ENCODE results near the gene GDPD5.

Gene GDPD5

GRCh38 chr11:75558939-75559843 lies 33.5 kb upstream of the GDPD5 start:
- no peak for DNase-seq

DNA sequence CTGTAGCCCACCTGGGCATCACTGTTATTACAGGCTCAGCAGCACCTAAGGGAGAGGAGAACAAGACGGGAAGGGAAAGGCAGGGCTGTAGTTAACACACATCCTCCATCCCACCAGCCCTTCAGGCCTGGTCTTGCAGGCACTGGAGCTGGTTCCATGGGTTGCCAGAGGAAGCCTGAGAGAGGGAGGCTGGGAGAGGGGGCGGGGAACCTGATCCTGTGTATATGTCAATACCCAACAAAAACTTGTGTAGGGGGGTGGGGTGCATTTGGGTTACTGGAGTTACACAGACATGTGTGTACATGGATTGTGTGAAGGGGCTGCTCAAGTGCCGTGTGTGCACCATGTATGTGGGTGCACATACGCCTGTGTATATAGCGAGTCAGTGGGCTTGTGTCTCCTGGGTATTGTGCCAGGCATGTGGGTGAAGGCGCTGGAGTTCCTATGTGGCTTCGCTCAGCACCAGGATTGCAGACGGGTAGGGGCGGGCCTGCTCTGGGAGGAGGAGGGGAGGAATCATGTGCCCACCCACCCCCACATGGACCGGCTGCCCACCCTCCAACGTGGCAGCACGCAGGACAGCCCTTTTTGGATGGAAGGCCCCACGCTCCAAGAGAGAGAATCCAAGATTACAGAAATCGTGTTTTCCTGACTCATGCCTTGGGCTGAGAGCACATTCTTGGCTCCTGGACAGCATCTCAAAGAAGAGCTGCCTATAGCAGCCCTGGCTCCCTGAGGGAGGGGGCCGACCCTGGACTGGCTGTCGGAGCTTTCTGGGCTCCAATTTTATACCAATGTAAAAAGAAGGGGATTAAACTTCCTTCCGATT lies 32.1 kb upstream of the GDPD5 start:
- DNase-seq: no peak

GRCh38 chr11:75556275-75556674 lies 30.5 kb upstream of the GDPD5 start:
- DNase-seq: no peak

DNA sequence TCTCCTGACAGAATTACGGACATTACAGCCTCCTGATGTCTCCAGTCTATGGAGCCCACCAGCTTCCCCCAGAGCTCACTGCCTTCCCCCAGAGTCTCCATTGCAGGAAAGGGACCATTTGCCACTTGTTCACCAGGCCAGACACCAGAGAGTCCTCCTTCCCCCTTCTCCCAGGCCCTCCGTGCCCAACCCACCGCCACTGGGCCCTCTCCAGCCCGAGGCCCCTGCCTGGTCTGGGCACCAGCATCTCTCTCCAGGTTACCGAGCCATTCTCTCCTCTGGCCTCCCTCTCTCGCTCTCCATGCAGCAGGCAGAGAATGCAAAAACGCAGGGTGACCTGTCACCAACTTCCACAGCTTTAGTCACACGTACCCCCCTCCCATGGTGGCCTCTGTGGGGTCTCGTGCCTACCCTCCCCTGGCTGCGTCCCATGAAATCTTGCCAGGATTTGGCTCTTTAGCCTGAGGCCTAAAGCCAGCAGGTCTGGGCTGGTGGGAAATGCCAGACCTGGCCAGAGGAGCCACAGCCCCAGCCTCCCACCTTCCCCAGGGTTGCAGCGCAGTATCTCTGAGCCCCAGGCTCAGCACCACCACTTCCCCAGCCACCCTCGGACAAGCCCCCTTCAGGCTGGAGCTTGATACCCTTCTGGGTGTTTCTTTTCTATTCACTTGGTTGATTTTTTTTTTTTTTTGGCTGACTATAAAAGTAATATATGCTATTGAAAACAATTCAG lies 29.5 kb upstream of the GDPD5 start:
- no peak for DNase-seq

DNA sequence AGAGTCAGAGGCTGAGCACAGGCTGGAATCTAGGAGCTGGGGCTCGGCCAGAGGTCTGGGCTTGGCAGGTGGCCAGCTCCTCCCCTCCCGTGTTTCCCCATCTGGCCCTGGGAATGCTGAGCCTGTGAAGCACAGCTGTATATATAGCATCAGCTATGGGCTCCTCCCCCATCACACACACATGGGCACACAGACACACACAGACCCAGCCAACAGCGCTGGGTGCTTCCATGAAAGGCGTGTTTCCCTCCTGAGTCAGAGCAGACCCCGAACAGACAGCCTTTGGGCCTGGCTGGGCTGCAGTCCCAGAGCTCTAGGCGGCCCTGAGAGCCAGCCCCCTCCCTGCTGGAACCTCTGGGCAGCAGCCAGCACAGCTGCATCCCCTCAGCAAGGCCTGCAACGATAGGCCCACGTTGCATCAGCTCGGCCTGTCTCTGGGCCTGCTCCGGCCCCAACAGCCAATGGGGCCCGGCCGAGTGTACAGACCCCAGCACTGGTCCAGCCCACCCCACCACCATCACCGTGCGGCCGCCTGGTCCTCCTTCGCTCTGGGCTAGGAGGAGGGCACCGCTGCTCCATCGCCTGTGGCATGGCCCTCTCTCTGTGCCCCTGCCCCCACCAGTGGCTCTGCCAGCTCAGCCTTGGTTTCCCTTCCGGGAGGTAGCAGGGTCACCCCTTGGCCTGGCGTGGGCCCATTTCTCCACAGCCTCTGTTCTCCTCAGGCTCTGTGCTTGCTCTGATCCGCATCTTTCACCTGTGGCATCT lies 28.7 kb upstream of the GDPD5 start:
- no peak for DNase-seq

- DNase-seq: no peak
Measured at GRCh38 chr11:75553889-75554257, 28.1 kb upstream of the GDPD5 start.

GRCh38 chr11:75553182-75553581 lies 27.4 kb upstream of the GDPD5 start:
- no peak for DNase-seq

- DNase-seq: no peak
Measured at GRCh38 chr11:75549370-75549958, 23.7 kb upstream of the GDPD5 start.

GRCh38 chr11:75548595-75549272 lies 23.0 kb upstream of the GDPD5 start:
- DNase-seq: no peak

GRCh38 chr11:75547617-75548058 lies 21.9 kb upstream of the GDPD5 start:
- no peak for DNase-seq

GRCh38 chr11:75547177-75547576 lies 21.4 kb upstream of the GDPD5 start:
- DNase-seq: no peak

- DNase-seq: no peak
Measured at GRCh38 chr11:75543806-75544205, 18.1 kb upstream of the GDPD5 start.

GRCh38 chr11:75542088-75542438 lies 16.3 kb upstream of the GDPD5 start:
- no peak for DNase-seq

GRCh38 chr11:75541193-75542087 lies 15.7 kb upstream of the GDPD5 start:
- no peak for DNase-seq

DNA sequence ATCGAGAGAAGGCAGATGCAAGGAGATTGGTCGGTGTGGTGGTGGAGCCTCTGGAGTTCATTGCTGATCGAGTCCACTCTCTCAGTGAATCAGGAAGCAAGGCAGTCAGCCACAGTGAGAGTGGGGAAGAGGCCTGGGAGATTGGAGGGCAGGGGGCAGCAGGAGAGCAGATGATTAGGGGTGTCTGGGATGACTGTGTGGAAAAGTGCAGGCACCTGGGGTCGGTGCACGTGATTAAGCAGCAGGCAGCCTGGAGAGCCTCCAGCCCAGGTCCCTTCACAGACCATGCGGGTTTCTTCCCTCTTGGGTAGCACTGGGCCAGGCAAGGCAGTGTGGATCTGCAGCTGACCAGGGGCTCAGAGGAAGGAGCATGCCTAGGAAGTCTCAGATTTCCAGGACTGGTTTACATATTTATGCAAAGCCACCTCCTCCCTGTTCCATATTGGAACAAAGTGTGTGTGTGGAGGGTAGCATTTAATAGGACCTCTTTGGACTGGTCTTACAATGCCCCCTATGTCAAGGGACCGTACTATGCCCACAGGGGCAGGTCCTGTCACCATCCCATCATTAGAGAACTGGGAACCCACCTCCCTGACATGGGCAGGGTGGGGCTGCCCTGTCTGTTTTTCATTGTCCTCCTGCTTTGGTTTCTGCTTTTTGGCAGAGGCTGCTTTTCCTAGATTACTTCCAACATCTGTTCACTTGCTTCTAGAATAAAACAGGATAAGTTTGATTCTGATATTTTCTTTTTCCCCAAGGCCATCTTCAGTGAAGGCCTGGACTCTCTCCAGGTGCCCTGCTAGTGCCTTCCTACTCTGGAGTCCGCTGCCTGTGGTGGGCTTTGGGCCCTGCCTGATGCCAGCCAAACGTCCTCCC lies 14.0 kb upstream of the GDPD5 start:
- no peak for DNase-seq

DNA sequence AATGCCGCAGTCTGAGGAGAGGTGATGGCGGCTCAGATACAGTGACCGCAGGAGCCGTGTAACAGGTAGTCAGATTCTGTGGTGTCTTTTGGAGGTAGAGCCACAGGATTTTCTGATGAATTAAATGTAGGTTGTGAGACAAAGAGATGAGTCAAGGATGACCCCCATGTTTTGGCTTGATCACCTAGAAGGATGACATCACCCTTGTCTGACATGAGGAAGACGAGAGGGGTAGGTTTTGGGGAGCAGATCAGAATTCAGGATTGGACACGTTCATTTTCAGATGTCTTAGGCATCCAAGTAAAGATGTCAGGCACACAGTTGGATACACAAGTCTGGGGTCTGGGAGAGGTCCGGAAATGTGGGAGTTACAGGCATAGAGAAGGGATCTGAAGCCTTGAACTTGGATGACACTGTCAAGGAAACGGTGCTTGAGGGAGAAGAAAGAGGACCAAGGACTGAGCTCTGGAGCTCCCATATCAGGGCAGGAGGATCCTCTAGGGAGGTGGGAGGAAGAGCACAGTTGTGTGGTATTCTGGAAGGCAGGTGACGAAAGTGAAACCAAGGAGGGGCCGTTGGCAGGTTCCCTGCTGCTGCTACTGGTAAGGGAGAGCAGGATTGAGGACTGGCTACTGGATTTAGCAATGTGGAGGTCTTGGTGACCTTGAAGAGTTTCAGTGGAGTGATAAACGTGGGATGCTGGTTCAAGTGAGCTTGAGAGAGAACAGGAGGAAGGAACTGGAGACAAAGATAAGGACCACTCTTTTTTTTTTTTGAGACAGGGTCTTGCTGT lies 12.6 kb upstream of the GDPD5 start:
- DNase-seq: no peak

GRCh38 chr11:75537740-75538139 lies 12.0 kb upstream of the GDPD5 start:
- no peak for DNase-seq
